H9 (cell line): Measurements from ENCODE around the gene DNER. TPM values are rescaled to one million over a fixed set of nuclear protein-coding genes. Genes with fewer than 3 reads are reported as not detected.

Source experiments
- DNase-seq: peaks from one replicate; pipeline ENCODE4 v3.0.0-alpha.2; 2017
- H2AFZ ChIP-seq: one replicate; pipeline ENCODE4 v1.6.1; 2013; ENCODE audit warnings: mild to moderate bottlenecking, low read length, control low read depth, moderate library complexity
- H2AK5ac ChIP-seq: 2 replicates; pipeline ENCODE4 v1.6.1; 2013; ENCODE audit warnings: low read length, control low read depth, mixed read lengths; ENCODE audit not compliant: insufficient read length
- H2BK120ac ChIP-seq: one replicate; pipeline ENCODE4 v1.6.1; 2013; ENCODE audit warnings: low read depth, mild to moderate bottlenecking, low read length, control low read depth, inconsistent platforms; ENCODE audit not compliant: poor library complexity, severe bottlenecking
- H2BK12ac ChIP-seq: 2 replicates; pipeline ENCODE4 v1.6.1; 2013; ENCODE audit warnings: low read length, control low read depth, mixed read lengths, low read depth; ENCODE audit not compliant: insufficient read length
- H2BK15ac ChIP-seq: 2 replicates; pipeline ENCODE4 v1.6.1; 2013; ENCODE audit warnings: low read depth, low read length, control low read depth
- H2BK20ac ChIP-seq: one replicate; pipeline ENCODE4 v1.6.1; 2013; ENCODE audit warnings: low read depth, mild to moderate bottlenecking, low read length, control low read depth, inconsistent platforms; ENCODE audit not compliant: poor library complexity, severe bottlenecking
- H2BK5ac ChIP-seq: 2 replicates; pipeline ENCODE4 v1.6.1; 2013; ENCODE audit warnings: low read length, control low read depth, mixed read lengths; ENCODE audit not compliant: insufficient read length
- H3K14ac ChIP-seq: 2 replicates; pipeline ENCODE4 v1.6.1; 2013; ENCODE audit warnings: low read length, control low read depth; ENCODE audit not compliant: insufficient read depth
- H3K18ac ChIP-seq: 2 replicates; pipeline ENCODE4 v1.6.1; 2013; ENCODE audit warnings: low read depth, mild to moderate bottlenecking, mixed read lengths, low read length, control low read depth; ENCODE audit not compliant: insufficient read length
- H3K23ac ChIP-seq: 2 replicates; pipeline ENCODE4 v1.6.1; 2013; ENCODE audit warnings: low read length, control low read depth, mixed read lengths, low read depth; ENCODE audit not compliant: insufficient read length
- H3K23me2 ChIP-seq: 2 replicates; pipeline ENCODE4 v1.6.1; 2013; ENCODE audit warnings: low read depth, mild to moderate bottlenecking, mixed read lengths, low read length, control low read depth; ENCODE audit not compliant: insufficient read length, poor library complexity, severe bottlenecking
- H3K27ac ChIP-seq: 2 replicates; pipeline ENCODE4 v1.5.1; 2013; ENCODE audit warnings: low read length, control low read depth, mixed read lengths, low read depth; ENCODE audit not compliant: insufficient read length
- H3K27me3 ChIP-seq: 2 replicates; pipeline ENCODE4 v1.6.1; 2013; ENCODE audit warnings: low read length, control low read depth, inconsistent platforms; ENCODE audit not compliant: insufficient read depth
- H3K4ac ChIP-seq: 2 replicates; pipeline ENCODE4 v1.6.1; 2013; ENCODE audit warnings: low read depth, mild to moderate bottlenecking, control low read depth, inconsistent platforms, low read length, moderate library complexity
- H3K4me1 ChIP-seq: 2 replicates; pipeline ENCODE4 v1.6.1; 2013; ENCODE audit warnings: low read length, control low read depth, inconsistent platforms; ENCODE audit not compliant: insufficient read depth
- H3K4me2 ChIP-seq: 2 replicates; pipeline ENCODE4 v1.6.1; 2013; ENCODE audit warnings: low read length, control low read depth, mixed read lengths; ENCODE audit not compliant: insufficient read length, insufficient read depth
- H3K56ac ChIP-seq: 2 replicates; pipeline ENCODE4 v1.6.1; 2013; ENCODE audit warnings: low read depth, mild to moderate bottlenecking, mixed read lengths, low read length, control low read depth; ENCODE audit not compliant: insufficient read length
- H3K79me1 ChIP-seq: 2 replicates; pipeline ENCODE4 v1.6.1; 2013; ENCODE audit warnings: low read depth, mild to moderate bottlenecking, moderate library complexity, low read length, control low read depth, inconsistent platforms; ENCODE audit not compliant: insufficient read depth, poor library complexity, severe bottlenecking
- H3K79me2 ChIP-seq: 2 replicates; pipeline ENCODE4 v1.6.1; 2013; ENCODE audit warnings: low read length, control low read depth, inconsistent platforms; ENCODE audit not compliant: insufficient read depth
- H3K9ac ChIP-seq: 2 replicates; pipeline ENCODE4 v1.6.1; 2013; ENCODE audit warnings: low read length, control low read depth, mixed read lengths; ENCODE audit not compliant: insufficient read length; ENCODE audit errors: extremely low read depth
- H3K9me3 ChIP-seq: one replicate; pipeline ENCODE4 v1.6.1; 2013; ENCODE audit warnings: low read depth, low read length, inconsistent platforms; ENCODE audit not compliant: control insufficient read depth
- H3T11ph ChIP-seq: one replicate; pipeline ENCODE4 v1.6.1; 2013; ENCODE audit warnings: mild to moderate bottlenecking, low read length, control low read depth, inconsistent platforms
- H4K20me1 ChIP-seq: one replicate; pipeline ENCODE4 v1.6.1; 2013; ENCODE audit not compliant: control insufficient read depth, insufficient read length, insufficient read depth
- H4K5ac ChIP-seq: 2 replicates; pipeline ENCODE4 v1.6.1; 2013; ENCODE audit warnings: low read depth, mild to moderate bottlenecking, mixed read lengths, low read length, control low read depth; ENCODE audit not compliant: insufficient read length
- H4K8ac ChIP-seq: replicated peaks from 2 replicates; pipeline ENCODE4 v1.6.1; 2013; ENCODE audit warnings: low read length, control low read depth, mixed read lengths, low read depth; ENCODE audit not compliant: insufficient read length
- H4K91ac ChIP-seq: 2 replicates; pipeline ENCODE4 v1.6.1; 2013; ENCODE audit warnings: low read depth, mild to moderate bottlenecking, moderate library complexity, mixed read lengths, low read length, control low read depth; ENCODE audit not compliant: insufficient read length
- H3K27ac Mint-ChIP-seq, 3 experiments: 2 replicates in 2 of 3; 3 replicates in 1 of 3; pipeline ENCODE4 v1.8.0; 2020 to 2021; ENCODE audit warnings: mixed read lengths in 3 of 3, mild to moderate bottlenecking in 1 of 3, moderate library complexity in 1 of 3
- H3K27me3 Mint-ChIP-seq: 2 replicates; pipeline ENCODE4 v1.8.0; 2021; ENCODE audit warnings: low read depth, mild to moderate bottlenecking, moderate library complexity, mixed read lengths
- H3K36me3 Mint-ChIP-seq, 3 experiments: 2 replicates in 2 of 3; 3 replicates in 1 of 3; pipeline ENCODE4 v1.8.0; 2020 to 2021; ENCODE audit warnings: low read depth in 3 of 3, mixed read lengths in 3 of 3; ENCODE audit not compliant: insufficient read depth in 1 of 3
- H3K4me1 Mint-ChIP-seq, 2 experiments: 2 replicates each; pipeline ENCODE4 v1.8.0; 2020; ENCODE audit warnings: mixed read lengths in 2 of 2
- H3K4me3 Mint-ChIP-seq, 2 experiments: 2 replicates in 1 of 2; 3 replicates in 1 of 2; pipeline ENCODE4 v1.8.0; 2020 to 2021; ENCODE audit warnings: mild to moderate bottlenecking in 2 of 2, mixed read lengths in 2 of 2, moderate library complexity in 1 of 2
- H3K9me3 Mint-ChIP-seq, 2 experiments: 2 replicates in 1 of 2; 3 replicates in 1 of 2; pipeline ENCODE4 v1.8.0; 2020; ENCODE audit warnings: mild to moderate bottlenecking in 2 of 2, mixed read lengths in 2 of 2, moderate library complexity in 1 of 2
- WGBS: extraction: QIAGEN DNeasy Blood & Tissue Kit; methylation state at CpG from one replicate; pipeline ENCODE4 v1.1.7; 2013; ENCODE audit warnings: missing lambda C conversion rate, low lambda C conversion rate, mixed read lengths; ENCODE audit not compliant: insufficient read length; ENCODE audit errors: extremely low coverage; 5-methylcytosine and 5-hydroxymethylcytosine counted together
- total RNA-seq: library from RNA; stranded (reverse); gene quantifications from 2 replicates; pipeline ENCODE4 v1.2.1, GENCODE V29; 2021
- TF ChIP-seq, protein P1 (sequence below): fragments of 200-600 bp; sonication (generic); conservative IDR thresholded peaks from 3 replicates; pipeline ENCODE4 v1.8.0; 2021; ENCODE audit warnings: antibody characterized with exemption, mild to moderate bottlenecking

DNER gene
- total RNA-seq, 1 experiment from 2014 or later: 1.0 TPM

DNA sequence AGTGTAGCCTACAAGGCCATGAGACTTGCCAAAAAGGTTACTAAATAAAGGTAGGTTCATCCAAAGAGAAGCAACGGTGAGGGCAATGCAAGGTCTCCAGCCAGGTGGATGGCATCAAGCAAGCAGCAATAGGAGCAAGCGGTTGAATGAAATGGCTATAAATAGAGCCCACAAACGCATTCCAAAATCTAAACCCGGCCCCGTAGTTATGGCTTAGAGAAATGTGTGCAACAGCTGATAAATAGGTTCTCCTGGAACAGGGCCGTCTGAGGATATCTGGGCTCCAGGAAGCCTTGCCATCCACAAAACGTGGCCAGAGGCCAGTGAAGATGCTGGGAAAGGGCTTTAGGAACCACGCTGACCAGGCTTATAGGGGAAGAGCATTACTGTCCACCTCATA lies 297.2 kb downstream of the DNER start:
- Histone ChIP-seq H3K4me1 (peaks cover 2% of the 10 kb centered on the region; the same call in 1 of the 2 replicates), H2AFZ (no peak overlapping the region), H3K4me2 (no peak overlapping the region), H4K20me1 (no peaks in the 10 kb centered on the region), H4K91ac (no peak overlapping the region), H3K23me2 (no peaks in the 10 kb centered on the region), H3K56ac (no peak overlapping the region), H4K8ac (no peak overlapping the region), H3K14ac (no peak overlapping the region), H3K27ac (no peak overlapping the region), H3K79me1 (no peaks in the 10 kb centered on the region), H2BK20ac (no peak overlapping the region), H2BK5ac (no peak overlapping the region), H3K23ac (no peak overlapping the region), H4K5ac (no peak overlapping the region), H3K9me3 (no peaks in the 10 kb centered on the region), H3K4ac (no peak overlapping the region), H2BK120ac (no peak overlapping the region), H3T11ph (no peak overlapping the region), H2BK12ac (no peak overlapping the region), H3K18ac (no peak overlapping the region), H2BK15ac (no peak overlapping the region), H3K9ac (no peak overlapping the region), H3K27me3 (no peaks in the 10 kb centered on the region), H2AK5ac (no peak overlapping the region), H3K79me2 (no peaks in the 10 kb centered on the region)
- no peak for DNase-seq
- no peaks in the 10 kb centered on the region for H3K27me3 Mint-ChIP-seq
- H3K4me3 Mint-ChIP-seq: no peak overlapping the region
- H3K36me3 Mint-ChIP-seq: peaks cover 0 to 4% (median 3%) of the 10 kb centered on the region in 3 experiments; a peak in 2 of 7 replicates
- peaks cover 15 to 19% of the 10 kb centered on the region in 2 experiments for H3K4me1 Mint-ChIP-seq
- WGBS: no CpG with 5 or more reads among the region's 8 CpGs
- TF ChIP-seq, protein P1, sequence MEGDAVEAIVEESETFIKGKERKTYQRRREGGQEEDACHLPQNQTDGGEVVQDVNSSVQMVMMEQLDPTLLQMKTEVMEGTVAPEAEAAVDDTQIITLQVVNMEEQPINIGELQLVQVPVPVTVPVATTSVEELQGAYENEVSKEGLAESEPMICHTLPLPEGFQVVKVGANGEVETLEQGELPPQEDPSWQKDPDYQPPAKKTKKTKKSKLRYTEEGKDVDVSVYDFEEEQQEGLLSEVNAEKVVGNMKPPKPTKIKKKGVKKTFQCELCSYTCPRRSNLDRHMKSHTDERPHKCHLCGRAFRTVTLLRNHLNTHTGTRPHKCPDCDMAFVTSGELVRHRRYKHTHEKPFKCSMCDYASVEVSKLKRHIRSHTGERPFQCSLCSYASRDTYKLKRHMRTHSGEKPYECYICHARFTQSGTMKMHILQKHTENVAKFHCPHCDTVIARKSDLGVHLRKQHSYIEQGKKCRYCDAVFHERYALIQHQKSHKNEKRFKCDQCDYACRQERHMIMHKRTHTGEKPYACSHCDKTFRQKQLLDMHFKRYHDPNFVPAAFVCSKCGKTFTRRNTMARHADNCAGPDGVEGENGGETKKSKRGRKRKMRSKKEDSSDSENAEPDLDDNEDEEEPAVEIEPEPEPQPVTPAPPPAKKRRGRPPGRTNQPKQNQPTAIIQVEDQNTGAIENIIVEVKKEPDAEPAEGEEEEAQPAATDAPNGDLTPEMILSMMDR: no peak
- H3K27ac Mint-ChIP-seq: no peak overlapping the region
- H3K9me3 Mint-ChIP-seq: peaks cover 0 to 4% of the 10 kb centered on the region in 2 experiments; a peak in 1 of 5 replicates
